Mucosa of descending colon (tissue), 3 donors: Measurements from ENCODE around the gene DRD2. TPM values are rescaled to one million over a fixed set of nuclear protein-coding genes. Genes with fewer than 3 reads are reported as not detected.

Experiments used
- ATAC-seq: fragments of 200-7000 bp; cut with Tn5 transposase; one replicate; pipeline ENCODE4 v1.9.1; 2020; ENCODE audit warnings: mild to moderate bottlenecking, moderate library complexity
- DNase-seq, 3 donors: peaks; one replicate each; pipeline ENCODE4 v3.0.0-alpha.2; 2020
- H3K36me3 ChIP-seq: fragments of 200-600 bp; one replicate; pipeline ENCODE4 v1.8.0; 2021; ENCODE audit warnings: low read depth, mild to moderate bottlenecking
- H3K4me1 ChIP-seq: fragments of 200-600 bp; one replicate; pipeline ENCODE4 v1.8.0; 2021; ENCODE audit warnings: low read depth, mild to moderate bottlenecking
- H3K4me3 ChIP-seq: fragments of 200-600 bp; one replicate; pipeline ENCODE4 v1.8.0; 2021; ENCODE audit warnings: mild to moderate bottlenecking
- H3K9me3 ChIP-seq: fragments of 200-600 bp; one replicate; pipeline ENCODE4 v1.8.0; 2021; ENCODE audit warnings: mild to moderate bottlenecking
- CTCF ChIP-seq: fragments of 200-600 bp; IDR thresholded peaks from one replicate; pipeline ENCODE4 v1.8.0; 2022; ENCODE audit warnings: antibody characterized with exemption, mild to moderate bottlenecking
- intact Hi-C, 2 donors: fragments of 100-400 bp; cut with DNase I in 1 of 2; cut with micrococcal nuclease in 1 of 2; formaldehyde crosslinking; loops; one replicate each; pipeline versions ENCODE4 v1.11.0 to v1.11.1; 2022; cut with DNase I, micrococcal nuclease
- total RNA-seq, 3 donors: library from RNA; stranded (reverse); fragmentation: NEBNext Ultra II Directional in 2 of 3; extraction: Animal tissue kit (Norgen Biotek cat#: 25700) in 2 of 3; gene quantifications; one replicate each; pipeline versions ENCODE4 v1.2.1 to v1.2.4, GENCODE V29; 2021 to 2023
- donor health status: DM: no; HTN: no; CAD: no; lungs with moderate emphysema.
- donor health status: DM: no; HTN: no; CAD: no.
- donor health status: DM: no; HTN: yes; CAD: no.

DRD2 gene
- total RNA-seq, 3 donors from 2014 or later: 0.22 to 0.41 (median 0.39) TPM

GRCh38 chr11:113467545-113467944 is 7.7 kb downstream of the DRD2 start:
- H3K4me3 ChIP-seq: no peak overlapping the region
- no peaks in the 10 kb centered on the region for H3K4me1 ChIP-seq
- H3K36me3 ChIP-seq: no peaks in the 10 kb centered on the region
- H3K9me3 ChIP-seq: no peaks in the 10 kb centered on the region
- TF ChIP-seq CTCF: no peak
- DNase-seq: no peak
- intact Hi-C loops: no loop called here
- ATAC-seq: no peak

- no peak for ATAC-seq
- intact Hi-C loops: no loop called here
- no peak for DNase-seq
- TF ChIP-seq CTCF: no peak
- no peaks in the 10 kb centered on the region for H3K9me3 ChIP-seq
- H3K36me3 ChIP-seq: no peaks in the 10 kb centered on the region
- H3K4me3 ChIP-seq: no peak overlapping the region
- no peaks in the 10 kb centered on the region for H3K4me1 ChIP-seq
These were observed 9.4 kb downstream of the DRD2 start for GRCh38 chr11:113465786-113466185.

- no peak for TF ChIP-seq CTCF
- Histone ChIP-seq H3K9me3 (no peaks in the 10 kb centered on the region), H3K4me1 (no peaks in the 10 kb centered on the region), H3K36me3 (no peaks in the 10 kb centered on the region), H3K4me3 (no peak overlapping the region)
- DNase-seq (no peak), ATAC-seq (no peak)
- intact Hi-C loops: no loop called here
These were observed 10.8 kb downstream of the DRD2 start for GRCh38 chr11:113464416-113464815.

- DNase-seq: no peak
- Histone ChIP-seq H3K4me3 (no peak overlapping the region), H3K9me3 (no peaks in the 10 kb centered on the region), H3K36me3 (no peaks in the 10 kb centered on the region), H3K4me1 (no peaks in the 10 kb centered on the region)
- no peak for TF ChIP-seq CTCF
- intact Hi-C loops: no loop called here
- no peak for ATAC-seq
These were observed 12.4 kb downstream of the DRD2 start for GRCh38 chr11:113462830-113463229.

- Histone ChIP-seq H3K36me3 (no peaks in the 10 kb centered on the region), H3K4me1 (no peaks in the 10 kb centered on the region), H3K9me3 (no peaks in the 10 kb centered on the region), H3K4me3 (no peak overlapping the region)
- ATAC-seq: no peak
- DNase-seq: no peak
- intact Hi-C loops: no loop called here
- TF ChIP-seq CTCF: no peak
These were observed 13.6 kb downstream of the DRD2 start for GRCh38 chr11:113461639-113462038.

- DNase-seq (no peak), ATAC-seq (no peak)
- Histone ChIP-seq H3K36me3 (no peaks in the 10 kb centered on the region), H3K9me3 (no peaks in the 10 kb centered on the region), H3K4me1 (no peaks in the 10 kb centered on the region), H3K4me3 (no peak overlapping the region)
- no peak for TF ChIP-seq CTCF
- intact Hi-C loops: no loop called here
These were observed 14.7 kb downstream of the DRD2 start for GRCh38 chr11:113460469-113460868.
